ENCODE data around the gene MRPS34. TPM values are rescaled to one million over a fixed set of nuclear protein-coding genes. Genes with fewer than 3 reads are reported as not detected.
"Not testable (repeated sequence)": the region's sequence is repeated elsewhere in the genome, so short reads cannot be mapped to it uniquely, and the experiment has no call there.

MRPS34 gene
- total RNA-seq: 98.6 TPM

- peak; percentile 63 for ATAC-seq
Measured at GRCh38 chr16:1772908-1773702, at the start of gene MRPS34. TSS of gene MRPS34 (minus strand) at chr16:1773134. CDS start at chr16:1773119, 15 bp downstream.

DNA sequence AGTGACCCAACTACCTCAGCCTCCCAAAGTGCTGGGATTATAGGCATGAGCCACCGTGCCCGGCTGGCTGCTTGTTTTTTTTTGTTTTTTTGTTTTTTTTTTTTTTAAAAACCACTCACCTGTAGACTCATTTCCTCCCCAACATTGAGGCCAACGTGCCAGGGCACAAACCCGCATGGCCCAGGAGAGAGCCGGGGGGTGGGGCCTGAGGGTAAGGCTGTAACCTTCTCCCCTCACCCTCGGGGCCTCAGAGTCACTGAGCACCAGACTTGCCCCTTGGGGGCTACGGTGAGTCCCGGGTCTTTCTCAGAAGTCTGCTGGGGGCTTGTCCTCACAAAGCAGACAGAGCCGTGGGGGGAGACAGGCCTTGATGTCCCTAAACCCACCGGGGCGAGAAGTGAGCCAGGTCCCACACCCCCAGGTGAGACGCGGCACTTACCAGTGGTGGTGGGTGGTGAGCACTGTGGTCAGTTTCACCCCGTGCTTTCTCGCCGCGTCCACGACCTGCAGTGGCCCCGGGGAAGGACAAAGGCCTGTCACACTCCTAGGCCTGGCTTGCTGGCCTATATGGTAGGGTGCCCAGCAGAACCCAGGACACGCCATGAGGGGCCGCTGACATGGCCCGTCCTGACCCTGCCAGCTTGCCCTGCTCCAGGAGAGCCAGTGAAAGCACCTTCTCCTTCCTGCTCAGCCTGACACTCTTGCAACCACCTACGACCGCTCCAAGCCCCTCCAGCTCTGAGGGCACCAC lies 49.1 kb upstream of the MRPS34 start:
- no peak for ATAC-seq

DNA sequence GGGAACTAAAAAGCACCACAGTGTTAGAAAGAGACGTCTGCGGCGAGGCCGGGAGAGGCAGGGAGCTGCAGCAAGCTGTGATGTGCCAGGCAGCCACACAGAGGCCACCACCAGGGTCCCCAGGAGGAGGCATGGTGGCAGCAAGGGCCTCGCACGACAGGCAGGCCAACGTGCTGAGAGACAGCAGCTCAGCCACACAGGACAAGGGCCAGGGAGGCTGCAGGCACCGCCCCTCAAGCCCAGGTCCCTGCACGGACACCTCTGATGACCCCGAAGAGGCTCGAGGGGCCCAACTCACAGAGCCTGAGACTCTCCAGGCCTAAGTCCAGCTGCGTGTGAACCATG lies 48.0 kb upstream of the MRPS34 start:
- ATAC-seq: no peak

DNA sequence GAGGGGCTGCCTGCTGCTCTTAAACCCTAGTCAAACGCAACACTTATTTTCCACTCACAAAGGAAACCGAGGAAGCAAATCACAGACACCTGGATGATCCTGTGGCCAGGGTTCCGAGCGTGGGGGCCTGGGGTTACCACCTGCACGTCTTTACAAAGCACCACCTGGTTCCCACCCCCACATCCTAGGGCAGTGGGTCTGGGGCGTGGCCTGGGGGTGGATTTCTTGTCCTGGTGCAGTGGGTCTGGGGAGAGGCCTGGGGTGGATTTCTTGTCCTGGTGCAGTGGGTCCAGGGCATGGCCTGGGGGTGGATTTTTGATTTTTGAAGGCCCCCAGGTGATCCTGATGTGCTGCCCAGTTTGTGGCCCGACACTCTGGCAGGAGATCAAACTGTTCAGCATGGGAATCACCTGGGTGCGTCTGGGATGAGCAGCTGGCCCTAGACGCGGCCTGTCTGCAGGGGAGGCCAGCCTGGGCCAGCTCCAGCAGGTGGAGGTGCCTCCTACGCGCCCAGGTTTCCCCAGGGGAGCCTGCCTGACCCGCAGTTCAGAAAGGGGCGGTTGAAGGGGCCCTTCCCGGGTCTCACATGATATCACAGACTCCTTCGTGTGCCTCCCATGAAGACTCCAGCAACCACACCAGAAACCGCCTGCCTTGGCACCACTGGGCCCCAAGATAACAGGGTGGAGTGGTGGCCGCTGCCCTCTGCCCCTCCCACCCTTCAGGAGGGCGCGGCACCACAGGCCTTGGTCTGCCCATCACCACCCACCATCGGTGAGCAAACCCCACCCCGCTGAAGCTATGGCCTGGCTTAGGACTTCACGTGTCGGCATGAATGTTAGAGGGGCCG lies 47.4 kb upstream of the MRPS34 start:
- no peak for ATAC-seq

DNA sequence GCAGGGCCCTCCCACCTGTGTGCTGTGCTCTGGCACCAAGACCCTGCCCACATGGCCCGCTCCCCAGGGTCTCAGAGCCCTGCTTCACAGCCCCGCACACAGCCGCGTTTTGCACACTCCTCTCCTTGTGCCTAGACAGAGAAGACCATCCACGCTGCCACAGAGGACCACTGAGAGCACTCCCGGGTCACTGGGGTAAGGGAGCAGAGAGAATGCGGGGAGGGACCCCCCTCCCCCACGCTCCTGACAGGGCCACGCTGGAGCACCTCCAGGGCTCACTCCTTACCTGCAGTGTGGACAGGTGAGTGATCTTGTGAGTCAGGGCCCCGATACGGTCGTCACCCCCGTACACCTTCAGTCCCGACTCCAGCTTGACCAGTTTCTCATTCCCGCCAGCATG lies 46.7 kb upstream of the MRPS34 start:
- ATAC-seq: no peak

DNA sequence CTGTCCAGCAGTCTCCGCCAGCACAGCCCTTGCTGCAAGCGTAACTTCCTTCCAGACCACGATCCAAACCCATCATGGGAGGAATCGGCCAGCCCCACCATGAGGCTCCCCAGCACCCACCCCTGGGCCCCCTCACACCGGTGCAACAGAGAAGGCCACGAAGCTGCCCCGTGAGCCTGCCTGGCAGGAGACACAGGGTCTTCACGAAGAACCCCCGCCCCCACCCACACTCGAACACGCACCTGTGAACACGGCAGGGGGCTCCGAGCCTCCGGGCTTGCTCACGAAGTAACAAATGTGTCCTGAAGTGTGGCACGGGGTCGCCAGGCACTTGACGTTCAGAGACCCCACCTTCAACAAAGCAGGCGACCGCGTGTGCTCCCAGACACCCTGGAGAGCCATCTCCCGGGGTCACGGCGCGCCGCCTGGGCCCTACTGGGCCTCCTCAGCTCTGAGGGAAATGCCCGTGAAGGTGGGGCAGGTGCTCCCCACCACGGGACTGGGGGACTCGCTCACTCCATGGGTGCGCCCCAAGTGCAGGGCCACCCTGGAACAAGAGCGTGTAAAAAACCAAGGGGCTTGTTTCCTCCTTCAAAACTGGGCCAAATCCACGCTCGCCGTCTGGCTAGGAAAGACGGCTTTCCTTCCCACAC lies 46.1 kb upstream of the MRPS34 start:
- ATAC-seq: no peak

GRCh38 chr16:1818204-1818872 lies 45.4 kb upstream of the MRPS34 start:
- ATAC-seq: no peak

DNA sequence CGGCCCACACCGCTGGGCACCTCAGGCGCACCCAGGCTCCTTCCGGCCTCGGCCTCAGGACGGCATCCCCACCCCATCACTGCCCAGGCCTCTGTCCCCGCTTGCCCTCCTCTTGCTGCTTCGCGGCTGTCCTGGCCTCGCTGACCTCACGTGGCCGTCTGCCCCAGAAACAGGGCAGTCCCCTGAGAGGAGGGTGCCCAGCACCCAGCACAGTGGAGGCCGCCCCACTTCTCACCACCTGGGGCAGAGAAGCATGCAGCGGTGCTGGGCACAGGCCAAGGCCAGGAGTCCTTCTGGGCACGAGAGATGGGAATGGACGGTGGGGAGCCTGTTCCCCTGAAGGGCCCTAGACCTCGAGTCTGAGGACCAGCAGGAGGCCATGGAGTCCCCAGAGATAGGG lies 44.8 kb upstream of the MRPS34 start:
- ATAC-seq: no peak

GRCh38 chr16:1817276-1817589 lies 44.3 kb upstream of the MRPS34 start:
- ATAC-seq: no peak

DNA sequence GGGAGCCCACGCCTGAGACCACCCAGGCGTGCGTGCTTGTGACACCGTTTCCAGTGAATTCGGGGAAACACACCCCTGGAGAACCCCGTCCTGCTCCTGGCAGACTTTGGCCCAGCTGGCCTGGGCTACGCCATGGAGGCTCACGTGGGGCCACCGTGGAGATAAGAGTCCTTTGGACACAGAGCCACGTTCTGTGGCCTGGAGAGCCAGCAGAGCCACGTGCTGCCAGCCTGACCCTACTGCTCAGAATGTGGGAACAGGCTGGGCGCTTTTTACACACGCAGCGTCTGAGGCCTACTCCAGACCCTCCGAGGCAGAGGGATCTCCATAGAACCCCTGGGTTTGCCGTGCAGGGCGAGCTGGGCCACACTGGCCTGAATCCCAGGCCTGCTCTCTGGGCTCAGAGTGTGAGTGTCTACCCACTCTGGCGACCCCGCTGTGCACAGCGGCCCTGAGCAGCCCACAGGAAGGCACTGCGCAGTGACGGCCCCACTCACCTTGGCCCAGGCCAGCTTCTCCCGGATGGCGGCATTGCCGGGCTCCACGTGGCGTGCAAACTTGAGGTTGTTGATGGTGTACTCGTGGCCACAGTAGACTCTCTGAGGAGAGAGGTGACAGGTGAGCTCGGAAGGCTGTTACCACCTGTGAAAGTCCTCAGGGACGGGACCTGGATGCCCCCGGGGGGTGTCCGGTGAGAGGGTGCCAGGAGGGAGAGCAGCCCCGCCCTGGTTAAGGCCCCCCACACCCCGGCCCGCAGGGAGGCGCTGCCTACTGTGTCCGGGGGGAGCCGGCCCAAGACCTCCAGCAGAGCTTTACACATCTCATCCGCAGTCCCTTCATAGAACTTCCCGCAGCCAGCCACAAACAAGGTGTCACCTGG lies 43.7 kb upstream of the MRPS34 start:
- no peak for ATAC-seq

DNA sequence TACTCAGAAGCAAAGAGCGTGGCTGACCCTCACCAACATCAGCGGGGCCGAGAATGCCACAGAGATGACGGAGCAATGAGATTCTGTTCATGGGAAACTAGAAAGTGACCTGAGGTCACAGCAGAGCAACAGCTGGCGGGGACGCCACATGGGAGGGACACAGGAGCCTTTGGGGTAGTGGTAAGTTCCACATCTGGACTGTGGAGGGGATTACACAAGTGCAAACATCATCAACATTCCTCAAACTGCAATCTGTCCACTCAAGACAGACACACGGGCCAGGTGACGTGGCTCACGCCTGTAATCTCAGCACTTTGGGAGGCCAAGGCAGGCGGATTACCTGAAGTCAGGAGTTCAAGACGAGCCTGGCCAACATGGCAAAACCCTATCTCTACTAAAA lies 42.5 kb upstream of the MRPS34 start:
- ATAC-seq: no peak

DNA sequence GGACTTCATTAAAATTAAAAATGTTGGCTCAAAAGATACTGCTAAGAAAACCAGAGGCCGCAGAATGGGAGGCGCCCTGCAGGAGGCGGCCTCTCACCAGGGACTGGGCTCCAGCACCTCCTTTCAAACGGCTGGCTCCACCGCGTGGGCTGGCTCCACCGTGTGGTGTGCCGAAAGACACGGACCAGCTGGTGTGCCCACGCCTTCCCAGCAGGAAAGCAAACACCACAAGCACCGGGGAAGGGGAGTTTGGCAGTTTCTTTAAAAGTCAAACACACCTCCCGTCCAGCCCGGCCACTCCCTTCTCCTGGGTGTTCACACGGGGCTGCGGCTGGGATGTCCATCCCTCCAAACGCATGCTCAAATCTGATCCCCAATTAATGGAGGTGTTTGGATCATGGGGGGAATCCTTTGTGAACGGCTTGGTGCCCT lies 39.8 kb upstream of the MRPS34 start:
- ATAC-seq: peak; percentile 72

- ATAC-seq: no peak
Measured at GRCh38 chr16:1810536-1810935, 37.6 kb upstream of the MRPS34 start.

DNA sequence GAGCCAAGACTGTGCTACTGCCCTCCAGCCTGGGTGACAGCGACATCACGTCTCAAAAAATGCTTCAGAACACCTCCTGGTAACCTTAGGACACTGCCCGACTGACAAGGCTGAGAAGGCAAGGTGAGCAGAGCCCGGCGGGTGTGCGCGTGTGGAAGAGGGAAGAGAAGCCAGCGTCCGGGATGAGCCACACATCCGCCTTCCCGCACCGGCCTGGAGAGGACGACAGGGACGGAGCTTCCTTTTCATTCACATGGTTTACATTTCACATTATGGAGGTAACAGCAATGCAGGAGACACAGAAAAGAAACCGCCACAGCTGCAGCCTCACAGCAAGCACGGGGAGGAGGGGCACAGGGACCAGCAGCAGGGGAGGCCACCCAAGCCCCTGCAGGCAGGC lies 37.2 kb upstream of the MRPS34 start:
- ATAC-seq: no peak

GRCh38 chr16:1809281-1809801 lies 36.4 kb upstream of the MRPS34 start:
- ATAC-seq: peak; percentile 16

GRCh38 chr16:1808691-1809090 lies 35.8 kb upstream of the MRPS34 start:
- no peak for ATAC-seq

DNA sequence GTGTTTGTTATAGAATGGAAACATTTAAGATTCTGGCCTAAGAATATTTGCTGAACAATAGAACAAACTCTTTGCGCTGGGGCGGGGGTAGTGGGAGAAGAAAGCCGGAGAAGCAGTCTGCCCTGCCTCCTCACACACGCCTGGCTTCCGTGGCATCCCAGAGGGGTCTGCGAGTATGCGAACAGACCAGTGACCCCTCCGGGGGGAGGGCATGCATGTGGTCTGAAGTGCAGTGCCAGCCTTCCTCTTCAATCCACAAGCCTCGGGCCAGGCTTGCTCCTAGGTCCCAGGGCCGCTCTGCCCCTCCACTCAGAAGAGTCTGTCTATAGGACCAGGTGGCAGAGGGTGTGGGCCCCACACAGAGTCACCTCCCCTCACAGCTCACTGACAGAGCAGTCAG lies 34.7 kb upstream of the MRPS34 start:
- ATAC-seq: no peak

GRCh38 chr16:1800701-1801100 lies 27.8 kb upstream of the MRPS34 start:
- ATAC-seq: no peak

- ATAC-seq: not testable (repeated sequence)
Measured at GRCh38 chr16:1799263-1799662, 26.3 kb upstream of the MRPS34 start.

GRCh38 chr16:1794908-1795666 lies 22.2 kb upstream of the MRPS34 start:
- ATAC-seq: no peak

All from esophagus mucosa (tissue), 1 donor.